WTC11 (cell line): ENCODE results near the gene PBX3. TPM values are rescaled to one million over a fixed set of nuclear protein-coding genes. Genes with fewer than 3 reads are reported as not detected.

Experiments used
- ATAC-seq: fragments of 200-7000 bp; cut with Tn5 transposase; 2 replicates; pipeline ENCODE4 v1.10.0; 2021; ENCODE audit warnings: mild to moderate bottlenecking, moderate library complexity
- CTCF ChIA-PET: fragments of 300-600 bp; sonication (Branson Sonifier 250); formaldehyde crosslinking; loops from one replicate; lab custom pipeline; 2021; ENCODE audit warnings: antibody characterized with exemption; lab: Charles Lee
- POLR2A ChIA-PET: fragments of 350-600 bp; sonication (Branson Sonifier 250); formaldehyde crosslinking; loops from one replicate; lab custom pipeline; 2021; ENCODE audit warnings: antibody characterized with exemption; lab: Charles Lee
- DNase-seq: peaks from one replicate; pipeline ENCODE4 v3.0.0; 2021; ENCODE audit warnings: low spot score
- H3K27ac Mint-ChIP-seq: 2 replicates; pipeline ENCODE4 v1.8.0; 2021; ENCODE audit warnings: mixed read lengths
- H3K27me3 Mint-ChIP-seq: 2 replicates; pipeline ENCODE4 v1.8.0; 2021; ENCODE audit warnings: low read depth, mild to moderate bottlenecking, moderate library complexity, mixed read lengths
- H3K36me3 Mint-ChIP-seq: 2 replicates; pipeline ENCODE4 v1.8.0; 2021; ENCODE audit warnings: mixed read lengths
- H3K4me1 Mint-ChIP-seq: 2 replicates; pipeline ENCODE4 v1.8.0; 2022; ENCODE audit warnings: mixed read lengths
- H3K4me3 Mint-ChIP-seq: 2 replicates; pipeline ENCODE4 v1.8.0; 2021; ENCODE audit warnings: mild to moderate bottlenecking, moderate library complexity, mixed read lengths
- H3K9me3 Mint-ChIP-seq: 2 replicates; pipeline ENCODE4 v1.8.0; 2021; ENCODE audit warnings: mixed read lengths
- ARID4B ChIP-seq: sonication (generic); formaldehyde crosslinking; IDR thresholded peaks from 2 replicates; pipeline ENCODE4 v1.8.0; 2023; ENCODE audit warnings: missing genetic modification reagents, mild to moderate bottlenecking, borderline replicate concordance
- ATF3 ChIP-seq: sonication (generic); formaldehyde crosslinking; conservative IDR thresholded peaks from 2 replicates; pipeline ENCODE4 v1.8.1; 2022; ENCODE audit warnings: mild to moderate bottlenecking, missing genetic modification reagents
- EMX1 ChIP-seq: fragments of 250-450 bp; sonication (Bioruptor Pico); IDR thresholded peaks from 2 replicates; pipeline ENCODE4 v1.8.0; 2021; ENCODE audit warnings: mild to moderate bottlenecking
- HMGXB4 ChIP-seq: sonication (generic); formaldehyde crosslinking; IDR thresholded peaks from 2 replicates; pipeline ENCODE4 v1.8.1; 2023; ENCODE audit warnings: mild to moderate bottlenecking, moderate library complexity, missing genetic modification reagents
- NFE2L1 ChIP-seq: sonication (generic); formaldehyde crosslinking; IDR thresholded peaks from 2 replicates; pipeline ENCODE4 v1.8.1; 2023; ENCODE audit warnings: missing genetic modification reagents
- NFYB ChIP-seq: sonication (generic); formaldehyde crosslinking; conservative IDR thresholded peaks from 2 replicates; pipeline ENCODE4 v1.8.0; 2022; ENCODE audit warnings: low read depth, missing genetic modification reagents
- NR3C1 ChIP-seq: sonication (generic); formaldehyde crosslinking; conservative IDR thresholded peaks from 2 replicates; pipeline ENCODE4 v1.8.1; 2023; ENCODE audit warnings: low read depth, mild to moderate bottlenecking, missing genetic modification reagents
- OVOL2 ChIP-seq: fragments of 250-450 bp; sonication (Bioruptor Pico); IDR thresholded peaks from 2 replicates; pipeline ENCODE4 v1.9.0; 2021; ENCODE audit warnings: mild to moderate bottlenecking, borderline replicate concordance
- PRDM15 ChIP-seq: sonication (generic); formaldehyde crosslinking; IDR thresholded peaks from 2 replicates; pipeline ENCODE4 v1.8.0; 2022; ENCODE audit warnings: missing genetic modification reagents
- RORB ChIP-seq: fragments of 250-450 bp; sonication (Bioruptor Pico); IDR thresholded peaks from 2 replicates; pipeline ENCODE4 v1.9.0; 2021; ENCODE audit warnings: mild to moderate bottlenecking
- SMAD3 ChIP-seq: sonication (generic); formaldehyde crosslinking; IDR thresholded peaks from 2 replicates; pipeline ENCODE4 v1.8.0; 2022; ENCODE audit warnings: missing genetic modification reagents, mild to moderate bottlenecking, borderline replicate concordance
- TP53 ChIP-seq: sonication (generic); formaldehyde crosslinking; IDR thresholded peaks from 2 replicates; pipeline ENCODE4 v1.8.1; 2023; ENCODE audit warnings: mild to moderate bottlenecking, missing genetic modification reagents
- ZMAT4 ChIP-seq: fragments of 250-450 bp; sonication (Bioruptor Pico); IDR thresholded peaks from 2 replicates; pipeline ENCODE4 v1.9.0; 2021; ENCODE audit warnings: mild to moderate bottlenecking
- ZNF425 ChIP-seq: fragments of 250-450 bp; sonication (Bioruptor Pico); conservative IDR thresholded peaks from 2 replicates; pipeline ENCODE4 v1.9.0; 2021; ENCODE audit warnings: mild to moderate bottlenecking
- total RNA-seq: library from RNA; stranded (reverse); gene quantifications from 3 replicates; pipeline ENCODE4 v1.2.3, GENCODE V29; 2021

The PBX3 gene
- total RNA-seq, 1 experiment from 2014 or later, result 48.5 TPM

GRCh38 chr9:125950880-125951471 lies 203.8 kb downstream of the PBX3 start (continued):
- TF ChIP-seq ARID4B (CRISPR knock-in tag), result peak; percentile 26; the same call in 1 of the 2 replicates
- no peak for TF ChIP-seq SMAD3 (CRISPR knock-in tag)

GRCh38 chr9:125953314-125954019 lies 206.3 kb downstream of the PBX3 start:
- Mint-ChIP-seq H3K4me3 (no peak overlapping the region), H3K4me1 (peaks cover 64% of the 10 kb centered on the region), H3K27ac (peak overlapping the region; percentile 54; the same call in 1 of the 2 replicates), H3K9me3 (no peaks in the 10 kb centered on the region), H3K36me3 (peaks cover 5% of the 10 kb centered on the region), H3K27me3 (no peaks in the 10 kb centered on the region)
- ChIA-PET CTCF (interaction anchor here (0.5 kb wide), 1 partner anchor 671 kb away, joined by 4 read pairs; no protein-coding TSS in a partner anchor), POLR2A (no interaction called here)
- DNase-seq, result no peak
- ATAC-seq, result no peak
- no peak for TF ChIP-seq ATF3
- TF ChIP-seq ZMAT4, result no peak
- TF ChIP-seq NFYB (CRISPR knock-in tag), result no peak
- no peak for TF ChIP-seq OVOL2 (CRISPR knock-in tag)
- TF ChIP-seq HMGXB4 (CRISPR knock-in tag), result no peak
- no peak for TF ChIP-seq NR3C1 (CRISPR knock-in tag)
- TF ChIP-seq RORB (CRISPR knock-in tag), result no peak
- TF ChIP-seq EMX1 (CRISPR knock-in tag), result no peak
- TF ChIP-seq NFE2L1 (CRISPR knock-in tag), result no peak
- TF ChIP-seq PRDM15 (CRISPR knock-in tag), result no peak
- no peak for TF ChIP-seq ZNF425 (CRISPR knock-in tag)
- TF ChIP-seq TP53 (CRISPR knock-in tag), result no peak
